Measurements from ENCODE around the gene GAREM1. TPM values are rescaled to one million over a fixed set of nuclear protein-coding genes. Genes with fewer than 3 reads are reported as not detected.
A peak's percentile ranks its signal among the peaks of the same experiment; 100 is the strongest.

GAREM1 gene
- total RNA-seq, 1 experiment from 2014 or later, result 3.1 TPM

GRCh38 chr18:32290810-32291209 is 179.9 kb downstream of the GAREM1 start:
- DNase-seq (ENCODE audit: low spot score), result no peak

GRCh38 chr18:32289483-32290075 is 181.1 kb downstream of the GAREM1 start:
- DNase-seq (ENCODE audit: low spot score), result peak; percentile 48

GRCh38 chr18:32287873-32288272 is 182.8 kb downstream of the GAREM1 start:
- no peak for DNase-seq (ENCODE audit: low spot score)

- DNase-seq (ENCODE audit: low spot score), result no peak
Measured at GRCh38 chr18:32287249-32287648, 183.4 kb downstream of the GAREM1 start.

GRCh38 chr18:32286749-32287148 is 183.9 kb downstream of the GAREM1 start:
- DNase-seq (ENCODE audit: low spot score), result no peak

GRCh38 chr18:32284284-32284683 is 186.4 kb downstream of the GAREM1 start:
- DNase-seq (ENCODE audit: low spot score), result no peak

GRCh38 chr18:32280911-32281310 is 189.8 kb downstream of the GAREM1 start:
- no peak for DNase-seq (ENCODE audit: low spot score)

- DNase-seq (ENCODE audit: low spot score), result no peak
Measured at GRCh38 chr18:32280188-32280783, 190.4 kb downstream of the GAREM1 start.

GRCh38 chr18:32278177-32278799 is 192.4 kb downstream of the GAREM1 start:
- DNase-seq (ENCODE audit: low spot score), result no peak

GRCh38 chr18:32277549-32277948 is 193.1 kb downstream of the GAREM1 start:
- no peak for DNase-seq (ENCODE audit: low spot score)

- no peak for DNase-seq (ENCODE audit: low spot score)
Measured at GRCh38 chr18:32276906-32277305, 193.8 kb downstream of the GAREM1 start.

GRCh38 chr18:32276256-32276655 is 194.4 kb downstream of the GAREM1 start:
- DNase-seq (ENCODE audit: low spot score), result no peak

GRCh38 chr18:32275221-32275620 is 195.5 kb downstream of the GAREM1 start:
- DNase-seq (ENCODE audit: low spot score), result no peak

GRCh38 chr18:32274307-32274706 is 196.4 kb downstream of the GAREM1 start:
- DNase-seq (ENCODE audit: low spot score), result no peak

GRCh38 chr18:32271672-32272208 is 198.9 kb downstream of the GAREM1 start:
- DNase-seq (ENCODE audit: low spot score), result peak; percentile 36

- DNase-seq (ENCODE audit: low spot score), result no peak
Measured at GRCh38 chr18:32270341-32270740, 200.3 kb downstream of the GAREM1 start.

GRCh38 chr18:32267463-32267862 is 203.2 kb downstream of the GAREM1 start:
- DNase-seq (ENCODE audit: low spot score), result no peak

GRCh38 chr18:32264401-32264800 is 206.3 kb downstream of the GAREM1 start:
- no peak for DNase-seq (ENCODE audit: low spot score)

GRCh38 chr18:32262092-32262491 is 208.6 kb downstream of the GAREM1 start:
- DNase-seq (ENCODE audit: low spot score), result no peak

- no peak for DNase-seq (ENCODE audit: low spot score)
Measured at GRCh38 chr18:32261003-32261402, 209.7 kb downstream of the GAREM1 start.

GRCh38 chr18:32259553-32259952 is 211.1 kb downstream of the GAREM1 start:
- no peak for DNase-seq (ENCODE audit: low spot score)

- DNase-seq (ENCODE audit: low spot score), result no peak
Measured at GRCh38 chr18:32258558-32259204, 212.0 kb downstream of the GAREM1 start.

- no peak for DNase-seq (ENCODE audit: low spot score)
Measured at GRCh38 chr18:32258148-32258547, 212.5 kb downstream of the GAREM1 start.
